NCI-H748 (cell line): ENCODE data around the gene DGKD.
A peak's percentile ranks its signal among the peaks of the same experiment; 100 is the strongest.

Experiments used
- DNase-seq: peaks from one replicate; lab custom pipeline; 2025; ENCODE audit not compliant: unreplicated experiment; lab: John Stamatoyannopoulos, UW

DGKD gene

DNA sequence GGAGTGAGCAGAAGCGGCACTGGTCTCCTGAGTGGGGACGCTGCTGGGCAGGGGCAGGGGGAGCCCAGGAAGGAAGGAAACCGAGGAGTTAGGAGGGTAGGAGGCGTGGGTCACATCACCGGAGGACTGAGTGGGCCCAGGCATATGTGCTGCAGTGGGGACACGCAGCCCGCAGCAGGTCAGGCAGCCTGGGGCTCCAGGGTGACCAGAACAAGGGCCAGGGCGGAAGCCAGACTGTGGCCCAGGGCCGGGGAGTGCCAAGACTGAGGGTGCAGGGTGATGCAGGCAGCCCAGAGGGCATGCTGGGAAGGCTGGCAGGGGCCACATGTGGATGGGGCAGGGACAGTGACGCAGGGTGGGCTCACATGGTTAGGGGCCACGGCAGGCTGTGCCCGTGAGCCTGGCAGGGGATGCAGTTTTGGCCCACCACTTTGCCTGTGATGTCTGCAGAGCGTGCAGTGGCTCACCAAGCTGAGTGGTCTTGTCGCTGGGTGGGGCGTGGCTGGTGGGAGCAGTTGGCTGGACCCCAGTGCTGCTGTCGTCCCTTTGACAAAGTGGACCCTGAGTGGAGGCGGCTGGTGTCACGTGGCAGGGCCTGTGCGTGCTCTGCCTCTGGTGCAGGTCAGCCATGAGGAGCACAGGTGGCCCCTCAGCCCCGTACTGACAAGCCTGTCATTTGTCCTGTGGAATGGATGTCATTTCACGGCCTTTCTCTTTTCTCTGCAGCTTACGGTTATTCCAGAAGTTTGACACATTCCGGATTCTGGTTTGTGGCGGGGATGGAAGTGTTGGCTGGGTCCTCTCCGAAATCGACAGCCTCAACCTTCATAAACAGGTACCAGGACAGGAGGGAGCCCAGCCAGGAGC, 87.1 kb downstream of the DGKD start:
- DNase-seq: no peak

DNA sequence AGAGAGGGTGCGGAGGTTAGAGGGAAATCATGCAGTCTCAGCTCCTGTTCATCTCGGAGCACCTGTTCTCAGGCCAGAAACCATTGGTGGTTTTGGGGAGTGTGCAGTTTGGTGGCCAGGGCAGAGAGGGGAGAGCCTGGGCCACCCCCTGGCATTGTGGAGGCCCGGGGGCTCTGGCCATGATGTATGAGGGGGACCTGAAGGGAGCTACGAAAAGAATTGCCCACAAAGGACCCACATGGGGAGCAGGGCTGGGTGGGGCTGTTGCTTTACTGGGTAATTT, 87.7 kb downstream of the DGKD start:
- no peak for DNase-seq

DNA sequence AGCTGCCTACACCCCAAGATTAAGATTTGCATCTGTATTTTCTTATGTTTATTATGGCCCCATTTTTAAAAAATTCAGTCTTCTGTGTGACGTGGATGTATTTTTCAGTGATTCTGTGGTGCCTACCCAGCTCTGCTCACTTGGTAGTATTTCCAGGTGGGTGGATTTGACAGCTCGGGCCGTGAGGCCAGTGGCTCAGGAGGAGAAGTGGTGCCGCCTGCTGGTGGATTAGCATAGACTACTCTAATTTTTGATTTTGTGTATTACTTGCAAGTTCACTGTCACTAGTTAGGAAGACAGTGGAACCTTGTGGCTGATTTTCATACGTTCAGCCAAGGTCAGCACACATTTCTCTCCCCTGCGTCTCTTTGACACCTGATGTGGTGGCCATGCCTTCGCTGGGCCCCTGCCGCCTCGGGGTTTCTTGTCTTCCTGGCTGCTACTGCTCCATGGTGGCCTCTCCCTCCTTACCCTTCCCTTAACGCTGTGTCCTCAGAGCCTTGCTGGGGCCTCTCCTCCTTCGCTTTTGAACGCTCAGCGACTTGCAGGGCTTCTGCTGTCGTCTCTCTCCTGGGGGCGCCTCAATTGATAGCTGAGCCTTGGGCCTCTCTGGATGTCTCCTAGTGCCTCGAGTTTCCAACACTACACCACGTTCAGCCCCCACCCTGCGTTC, 89.4 kb downstream of the DGKD start:
- DNase-seq: peak; percentile 65

DNA sequence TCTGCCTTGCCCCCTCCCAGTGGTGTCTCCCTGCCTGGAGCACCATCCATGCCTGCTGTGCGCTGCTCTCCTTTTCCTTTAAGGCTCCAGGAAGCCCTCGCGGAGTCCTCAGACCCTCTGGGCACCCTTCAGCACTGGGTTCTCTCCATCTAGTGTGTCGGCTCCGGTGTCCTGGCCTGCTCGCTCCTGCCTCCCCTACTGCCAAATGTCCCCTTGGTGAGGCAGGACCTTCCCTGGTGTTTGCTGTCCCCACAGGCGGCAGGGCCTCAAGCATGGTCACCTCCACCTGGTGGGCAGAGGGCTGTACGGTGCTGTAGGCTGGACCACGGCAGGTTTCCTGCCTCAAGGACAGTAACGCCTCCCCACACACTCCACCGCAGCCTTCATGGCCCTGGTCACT, 90.2 kb downstream of the DGKD start:
- DNase-seq: no peak

DNA sequence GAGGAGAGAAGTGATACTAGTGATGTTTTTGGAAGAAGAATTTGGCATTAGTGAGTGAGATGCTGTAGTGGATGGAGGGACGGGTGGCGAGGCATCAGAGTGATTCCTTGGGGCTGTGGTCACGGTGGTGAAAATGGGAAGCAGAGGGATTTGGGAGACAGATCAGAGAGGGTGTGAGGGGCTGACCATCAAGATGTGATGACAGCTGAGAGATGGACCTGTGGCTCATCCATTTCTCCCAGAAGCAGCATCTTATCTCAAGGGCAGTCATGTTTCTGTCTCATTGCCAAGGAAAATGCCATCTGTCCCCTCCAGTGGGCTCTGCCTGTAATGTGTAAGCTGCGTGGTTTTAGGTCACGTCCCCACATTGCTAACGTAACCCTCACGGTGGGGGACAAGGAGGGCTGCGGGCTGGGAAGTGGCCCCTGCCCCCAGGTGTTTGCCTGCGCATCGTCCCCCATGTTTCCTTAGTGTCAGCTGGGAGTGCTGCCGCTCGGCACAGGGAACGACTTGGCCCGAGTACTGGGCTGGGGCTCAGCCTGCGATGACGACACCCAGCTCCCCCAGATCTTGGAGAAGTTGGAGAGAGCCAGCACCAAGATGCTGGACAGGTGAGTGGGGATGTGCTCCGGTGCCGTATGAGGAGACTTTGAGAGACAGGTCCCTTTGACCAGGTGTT, 91.0 kb downstream of the DGKD start:
- DNase-seq: no peak

DNA sequence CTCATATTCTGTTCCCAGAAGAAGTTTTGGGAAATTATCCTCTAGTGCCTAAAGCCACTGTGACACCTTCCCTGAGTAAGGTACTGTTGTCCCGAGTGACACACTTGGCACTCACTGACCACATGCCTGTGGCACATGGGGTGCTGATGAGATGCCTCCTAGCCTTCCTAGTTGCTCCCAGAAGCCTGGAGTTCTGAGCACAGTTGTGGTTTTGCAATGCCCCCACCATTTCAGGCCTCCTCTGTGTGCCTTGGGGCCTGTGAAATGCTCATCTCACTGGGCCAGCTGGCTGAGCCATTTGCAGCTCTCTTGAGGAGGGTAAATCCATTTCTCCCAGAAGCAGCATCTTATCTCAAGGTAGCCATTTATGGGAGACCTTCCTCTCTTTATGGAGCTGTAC, 91.8 kb downstream of the DGKD start:
- no peak for DNase-seq

DNA sequence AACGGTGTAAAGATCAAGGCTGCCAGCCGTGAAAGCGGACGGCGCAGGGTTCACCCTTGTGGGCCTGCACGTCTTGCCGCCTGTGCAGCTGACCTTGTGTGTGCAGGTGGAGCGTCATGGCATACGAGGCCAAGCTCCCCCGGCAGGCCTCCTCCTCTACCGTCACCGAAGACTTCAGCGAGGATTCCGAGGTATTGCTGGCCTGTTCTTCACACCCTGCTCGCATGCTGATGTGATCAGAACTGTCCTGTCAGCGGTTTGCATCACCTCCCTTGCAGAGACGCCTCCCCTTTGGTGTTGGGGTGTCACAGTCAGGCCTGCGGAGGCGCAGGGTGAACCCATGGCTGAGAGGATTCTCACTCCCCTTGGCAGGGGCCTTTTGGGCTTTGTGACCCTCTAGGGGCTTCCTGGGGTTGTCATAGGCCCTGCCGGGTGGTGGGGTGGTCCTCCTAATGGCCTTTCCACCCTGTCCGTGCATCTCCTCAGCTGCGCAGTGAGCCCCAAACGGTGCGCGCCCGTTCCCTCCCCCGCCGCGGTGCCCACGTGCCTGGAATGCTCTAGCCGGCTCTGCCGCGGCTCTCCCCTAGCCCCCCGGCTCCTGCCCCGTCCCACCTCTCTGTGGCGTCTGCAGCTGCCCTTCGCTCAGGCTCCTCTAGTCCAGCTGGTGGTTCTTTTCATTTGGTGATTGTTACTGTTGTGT, 92.5 kb downstream of the DGKD start:
- no peak for DNase-seq

DNA sequence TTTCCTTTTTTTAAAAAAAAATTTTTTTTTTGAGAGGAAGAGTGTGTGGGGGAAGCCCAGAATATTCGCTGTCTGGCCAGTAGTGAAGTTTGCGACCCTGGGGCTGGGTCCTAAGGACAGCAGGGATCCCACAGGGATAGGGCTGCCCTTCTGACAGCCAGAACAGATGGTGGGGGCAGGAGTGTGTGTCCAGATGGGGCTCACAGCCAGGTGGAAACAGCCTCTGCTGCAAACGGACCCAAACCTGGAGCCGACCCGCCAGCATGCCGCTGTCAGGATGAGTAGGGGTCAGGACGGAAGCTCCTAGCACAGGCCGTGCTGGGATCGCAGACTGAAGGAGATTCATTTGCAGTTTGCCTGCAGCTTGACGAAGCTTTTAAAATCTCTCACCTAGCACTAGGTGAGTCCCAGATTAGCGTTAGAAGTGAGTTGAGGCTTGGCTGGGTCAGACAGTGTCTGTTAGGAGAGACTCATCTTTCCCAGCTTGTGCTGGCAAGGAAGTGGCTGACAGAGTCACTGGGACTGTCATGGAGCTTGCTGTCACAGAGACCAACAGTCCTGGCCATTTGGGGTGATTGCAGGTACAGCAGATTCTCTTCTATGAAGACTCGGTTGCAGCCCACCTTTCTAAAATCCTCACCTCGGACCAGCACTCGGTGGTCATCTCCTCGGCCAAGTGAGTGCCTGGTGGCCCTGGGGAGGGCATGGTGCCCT, 93.4 kb downstream of the DGKD start:
- DNase-seq: no peak

DNA sequence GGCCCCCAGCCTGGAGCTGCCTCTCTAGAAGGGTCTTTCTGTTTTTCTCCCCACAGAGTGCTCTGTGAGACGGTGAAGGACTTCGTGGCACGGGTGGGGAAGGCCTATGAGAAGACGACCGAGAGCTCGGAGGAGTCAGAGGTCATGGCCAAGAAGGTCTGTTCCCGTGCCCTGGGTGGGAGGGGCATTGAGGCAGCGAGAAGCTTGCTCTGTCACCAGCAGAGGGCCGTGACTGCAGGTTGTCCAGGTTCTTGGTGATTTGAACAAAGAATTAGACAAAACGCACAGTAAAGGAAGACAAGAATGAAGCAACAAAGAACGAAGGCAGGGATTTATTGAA, 93.9 kb downstream of the DGKD start:
- no peak for DNase-seq

DNA sequence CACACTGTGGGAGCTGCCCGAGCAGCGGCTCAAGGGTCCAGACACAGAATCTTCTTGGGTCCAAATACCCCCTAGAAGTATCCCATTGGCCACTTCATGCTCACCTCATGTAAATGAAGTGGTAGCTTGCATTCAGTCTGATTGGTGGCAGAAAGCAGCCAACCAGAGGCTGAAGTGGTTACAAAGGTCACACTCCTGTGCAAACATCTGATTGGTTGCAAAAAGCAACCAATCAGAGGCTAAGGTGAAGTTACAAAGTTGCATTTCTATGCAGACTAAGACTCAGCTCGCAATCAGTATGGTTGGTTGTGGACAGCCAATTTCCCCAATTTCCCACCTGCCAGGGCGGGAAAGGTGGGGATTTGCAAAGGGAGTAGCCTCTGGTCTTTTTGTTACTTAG, 94.3 kb downstream of the DGKD start:
- DNase-seq: no peak

DNA sequence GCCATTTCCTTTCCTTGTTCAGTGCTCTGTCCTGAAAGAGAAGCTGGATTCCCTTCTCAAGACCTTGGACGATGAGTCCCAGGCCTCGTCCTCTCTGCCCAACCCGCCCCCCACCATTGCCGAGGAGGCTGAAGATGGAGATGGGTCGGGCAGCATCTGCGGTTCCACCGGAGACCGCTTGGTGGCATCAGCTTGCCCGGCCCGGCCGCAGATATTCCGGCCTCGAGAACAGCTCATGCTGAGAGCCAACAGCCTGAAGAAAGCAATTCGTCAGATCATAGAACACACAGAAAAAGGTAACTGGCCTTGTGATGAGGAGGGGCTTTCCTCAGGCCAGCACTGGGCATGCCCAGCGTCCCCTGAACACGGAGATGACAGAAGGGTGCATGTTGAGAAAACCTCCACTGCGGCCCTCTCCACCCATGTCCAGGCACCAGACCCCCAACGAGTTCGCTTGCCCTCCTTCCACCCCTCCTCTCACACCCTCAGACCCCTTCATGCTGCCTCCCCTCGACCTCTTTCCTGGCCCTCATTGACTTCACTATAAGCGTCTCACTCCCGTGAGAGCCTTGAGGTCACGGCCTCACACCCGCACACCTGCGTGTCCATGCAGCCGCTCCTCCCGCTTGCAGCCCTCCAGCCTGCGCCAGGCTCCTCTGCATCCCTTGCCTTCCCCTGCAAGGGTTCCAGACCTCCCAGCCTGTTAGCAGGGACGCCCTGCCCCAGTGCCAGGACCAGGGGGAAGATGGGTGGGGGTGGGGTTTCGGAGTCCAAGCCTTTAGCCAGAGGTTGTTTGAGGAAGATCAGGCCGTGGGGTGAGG, 95.0 kb downstream of the DGKD start:
- DNase-seq: no peak

DNA sequence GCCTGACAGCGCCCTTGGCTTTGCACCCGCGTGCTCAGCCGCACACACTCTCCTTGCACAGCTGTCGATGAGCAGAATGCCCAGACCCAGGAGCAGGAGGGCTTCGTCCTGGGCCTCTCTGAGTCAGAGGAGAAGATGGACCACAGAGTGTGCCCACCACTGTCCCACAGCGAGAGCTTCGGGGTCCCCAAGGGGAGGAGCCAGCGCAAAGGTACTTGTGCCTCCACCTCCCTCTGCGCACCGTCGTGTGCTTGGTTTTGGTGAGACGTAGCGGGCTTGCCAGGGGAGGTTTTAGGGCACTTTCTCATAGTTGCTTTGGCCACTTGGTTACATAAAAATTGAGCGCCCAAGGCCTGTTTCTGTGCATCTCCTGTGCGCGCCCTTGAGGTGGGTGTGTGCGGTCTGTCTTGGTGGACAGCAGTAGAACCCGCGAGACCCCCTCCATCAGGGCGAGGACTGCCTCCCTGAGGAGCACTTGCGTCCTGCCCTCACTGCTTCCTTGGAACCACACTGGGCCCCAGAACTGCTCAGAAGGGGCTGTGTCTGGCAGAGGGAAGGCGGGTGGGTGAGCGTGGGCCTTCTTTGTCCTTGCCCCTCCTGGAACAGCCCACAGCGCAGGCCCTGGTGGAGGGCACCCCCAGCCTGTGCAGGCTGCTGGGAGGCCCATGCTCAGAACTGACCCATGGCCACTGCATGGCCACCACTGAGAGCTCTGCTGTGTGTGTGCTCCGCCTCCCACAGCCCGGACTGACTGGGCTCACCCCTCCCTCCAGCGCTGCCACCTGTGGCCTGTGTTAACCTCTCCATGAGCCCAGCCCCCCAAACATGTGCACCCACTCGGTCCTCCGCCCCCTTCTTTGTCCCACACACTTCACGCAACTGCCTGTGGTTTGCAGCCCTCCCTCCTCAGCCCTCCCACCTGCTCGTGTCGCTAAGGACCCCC, 95.9 kb downstream of the DGKD start:
- no peak for DNase-seq

DNA sequence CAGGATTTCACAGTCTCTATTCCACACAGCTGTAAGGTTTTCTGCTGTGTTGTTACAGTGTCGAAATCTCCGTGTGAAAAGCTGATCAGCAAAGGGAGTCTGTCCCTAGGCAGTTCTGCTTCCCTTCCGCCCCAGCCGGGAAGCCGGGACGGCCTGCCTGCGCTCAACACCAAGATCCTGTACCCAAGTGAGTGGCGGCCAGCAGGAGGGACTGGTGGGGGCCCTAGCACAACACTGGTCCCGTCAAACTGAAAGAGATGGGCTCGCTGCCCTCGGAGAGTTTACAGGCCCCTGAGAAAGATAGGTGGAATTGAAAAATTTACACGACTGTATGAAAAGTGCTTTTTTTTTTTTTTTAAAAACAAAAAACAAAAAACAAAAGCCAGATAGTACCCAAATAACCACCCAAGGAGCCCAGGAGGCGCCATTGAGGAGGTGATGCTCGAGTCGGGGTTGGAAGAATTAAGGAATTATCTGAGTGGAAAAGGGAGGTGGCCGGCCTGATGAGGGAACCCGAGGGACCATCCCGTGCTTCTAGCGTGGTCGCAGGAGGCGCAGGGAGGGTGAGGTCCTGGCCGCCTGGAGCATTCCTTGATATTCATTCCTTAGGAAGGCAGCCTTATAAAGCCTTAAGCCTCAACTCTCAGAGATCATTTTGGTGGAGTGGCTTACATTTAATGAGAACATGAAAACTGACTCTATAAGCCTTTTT, 96.7 kb downstream of the DGKD start:
- DNase-seq: no peak

DNA sequence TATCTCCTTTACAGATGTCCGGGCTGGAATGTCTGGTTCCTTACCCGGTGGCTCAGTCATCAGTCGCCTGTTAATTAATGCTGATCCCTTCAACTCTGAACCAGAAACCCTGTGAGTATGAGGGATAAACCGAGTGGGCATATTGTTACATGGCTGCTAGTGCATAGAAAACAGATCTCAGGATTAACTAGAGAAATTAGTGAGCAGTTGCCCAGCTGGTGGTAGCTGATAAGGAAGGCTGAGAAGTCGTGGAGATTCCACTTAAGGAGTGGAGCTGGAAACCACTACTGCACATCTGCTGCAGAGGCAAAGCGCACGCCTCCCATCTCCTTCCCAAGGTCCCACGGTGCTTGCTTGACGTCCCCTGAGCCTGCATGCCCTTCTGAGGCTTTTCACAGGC, 97.7 kb downstream of the DGKD start:
- DNase-seq: no peak

DNA sequence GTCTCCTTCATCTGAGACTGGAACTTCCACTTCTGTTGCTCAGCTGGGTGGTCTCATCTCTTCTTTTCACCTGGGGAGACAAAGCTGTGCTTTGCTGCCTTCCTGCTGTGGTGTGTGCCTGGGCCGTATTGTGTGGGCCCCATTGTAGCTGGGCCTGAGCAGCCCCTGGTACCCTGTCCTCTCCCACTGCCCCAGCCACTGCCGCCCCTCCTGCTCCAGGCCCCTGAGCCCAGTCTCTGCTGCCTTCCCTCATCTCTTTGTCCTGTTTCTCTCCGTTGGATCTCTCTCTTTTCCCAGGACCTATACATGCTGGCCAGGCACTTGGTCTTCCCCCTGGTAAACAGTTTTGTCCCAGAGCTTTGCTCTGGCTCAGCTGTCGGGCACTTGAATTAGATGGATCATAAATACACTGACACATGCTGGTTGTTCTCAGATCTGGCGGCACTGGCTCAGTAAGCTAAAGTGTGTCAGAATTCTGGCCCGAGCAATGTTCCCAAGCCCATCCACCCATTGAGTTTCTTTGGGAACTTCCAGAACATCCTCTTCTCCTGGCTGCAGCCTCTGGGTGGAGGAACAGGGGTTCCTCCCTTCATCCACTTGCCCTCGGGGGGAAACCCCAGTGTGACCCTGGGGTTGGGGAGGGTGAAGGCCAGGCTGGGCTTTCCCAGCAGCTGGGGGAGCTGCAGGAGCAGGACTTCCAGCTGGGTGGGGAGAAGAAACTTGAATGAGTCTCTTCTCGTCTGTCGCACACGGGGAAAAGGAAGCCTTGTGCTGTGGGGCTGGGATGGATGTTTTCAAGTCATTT, 99.0 kb downstream of the DGKD start:
- no peak for DNase-seq

DNA sequence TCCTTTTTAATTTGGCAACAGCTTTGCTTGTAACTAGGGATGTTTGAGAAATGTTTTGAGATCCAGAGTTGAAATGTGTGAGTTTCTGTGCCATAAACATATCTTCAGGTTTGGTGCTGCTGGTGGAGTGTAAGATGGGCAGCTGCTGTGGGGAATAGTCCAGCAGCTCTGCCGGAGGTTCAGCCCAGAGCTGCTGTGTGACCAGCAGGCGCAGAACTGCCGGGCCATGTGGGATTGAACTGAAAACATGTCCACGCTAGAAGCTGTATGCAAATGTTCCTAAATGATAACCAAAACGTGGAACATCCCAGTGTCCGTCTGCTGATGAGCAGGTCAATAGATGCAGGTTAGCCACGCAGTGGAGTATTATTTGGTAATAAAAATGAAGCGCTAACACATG, 99.6 kb downstream of the DGKD start:
- no peak for DNase-seq

DNA sequence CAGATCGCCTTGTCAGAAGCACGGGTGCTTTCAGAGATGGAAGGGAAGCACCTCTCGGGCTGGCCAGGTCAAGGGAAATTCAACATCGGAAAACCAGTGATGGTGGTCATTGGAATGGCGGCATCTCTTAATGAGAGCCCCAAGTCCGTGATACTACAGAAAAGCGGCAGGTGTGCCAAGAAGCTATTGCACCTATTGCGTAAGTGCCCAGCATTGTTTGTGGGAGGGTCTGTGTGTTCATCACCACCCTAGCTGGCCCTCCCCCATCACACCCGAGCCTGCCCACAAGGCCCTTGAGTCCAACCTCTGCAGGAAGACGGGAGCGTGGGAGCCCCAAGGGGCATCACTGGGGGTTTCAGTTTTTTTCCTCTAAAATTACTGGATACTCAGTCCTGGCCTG, 100.7 kb downstream of the DGKD start:
- DNase-seq: no peak

DNA sequence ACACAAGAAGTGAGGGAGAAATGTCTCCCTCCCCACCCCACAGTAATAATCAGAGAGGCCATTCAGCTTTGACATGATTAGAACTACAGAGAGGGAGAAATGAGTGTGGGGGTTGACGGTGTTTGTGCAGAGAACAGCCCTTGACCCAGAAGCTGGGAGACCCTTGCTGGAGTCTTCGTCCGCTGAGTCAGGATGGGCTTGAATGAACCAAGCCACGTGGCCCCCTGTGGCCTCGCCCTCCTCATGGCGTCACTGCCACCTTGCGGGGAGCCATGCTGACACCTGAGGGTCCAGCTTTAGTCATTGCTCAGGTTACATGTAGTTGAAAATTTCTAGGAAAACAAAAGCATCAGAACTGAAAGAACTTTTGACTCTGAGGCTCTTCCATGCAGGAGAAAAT, 101.2 kb downstream of the DGKD start:
- DNase-seq: no peak
